ENCODE measurements around the gene ITIH5. TPM values are rescaled to one million over a fixed set of nuclear protein-coding genes. Genes with fewer than 3 reads are reported as not detected.

Gene ITIH5
- total and polyA plus RNA-seq, 2 of the 13 experiments (the other 11 are each of a cell fraction or from before 2014, with no cell fraction given): 4.7 to 8.9 TPM

- FAIRE-seq: no peak
- in situ Hi-C loops (cut with HindIII; ENCODE audit: extremely low pct_ligation_motif_present, low pct_unique_long_range_greater_than_20kb): no loop called here
- ChIA-PET POLR2A (no interaction called here), CTCF (ENCODE audit: low intra/inter-chr PET ratio, low total read pairs) (no interaction called here)
- Histone ChIP-seq H3K9me3 (ENCODE audit: low read length) (no peaks in the 10 kb centered on the region), H3K9ac (ENCODE audit: insufficient read depth, low read depth, low read length) (no peak overlapping the region), H3K4me3 (replicated peaks in 1 of 3; ENCODE audit: insufficient read depth in 1 of 3, low read depth in 2 of 3, low read length in 3 of 3) (no peak overlapping the region), H3K4me2 (ENCODE audit: low read depth, low read length) (no peak overlapping the region), H4K20me1 (ENCODE audit: insufficient read depth, low read length) (no peaks in the 10 kb centered on the region), H3K27me3 (ENCODE audit: control insufficient read depth in 1 of 2, insufficient read depth in 2 of 2, low read length in 2 of 2) (no peaks in the 10 kb centered on the region; a peak in 1 of 5 replicates), H3K79me2 (ENCODE audit: insufficient read depth, low read length) (no peaks in the 10 kb centered on the region), H3K36me3 (replicated peaks in 1 of 2; ENCODE audit: control insufficient read depth in 1 of 2, insufficient read depth in 2 of 2, low read length in 2 of 2) (no peaks in the 10 kb centered on the region), H3K4me1 (ENCODE audit: insufficient read depth, low read length) (peaks cover 9% of the 10 kb centered on the region; the same call in 1 of the 2 replicates), H2AFZ (ENCODE audit: low read length) (no peak overlapping the region), H3K27ac (ENCODE audit: extremely low read length, insufficient read depth, low read length) (no peak overlapping the region)
- no peak for ATAC-seq
- TF ChIP-seq ZSCAN31 (CRISPR knock-in tag; IDR thresholded peaks at IDR 0.05; ENCODE audit: low read depth): no peak
- peak; percentile 26; the same call in 1 of the 2 replicates for TF ChIP-seq ZNF629 (CRISPR knock-in tag; conservative IDR thresholded peaks at IDR 0.05)
- 85% methylated on average over 7 of the region's 7 CpGs for WGBS (ENCODE audit: low lambda C conversion rate)
- DNase-seq (ENCODE audit: low spot score): no peak
- intact Hi-C loops (cut with micrococcal nuclease; ENCODE audit: unreplicated experiment): no loop called here
- no TSS peak for BruUV-seq (replicated peaks)
These were observed 55.9 kb downstream of the ITIH5 start for GRCh38 chr10:7610651-7611389.

DNA sequence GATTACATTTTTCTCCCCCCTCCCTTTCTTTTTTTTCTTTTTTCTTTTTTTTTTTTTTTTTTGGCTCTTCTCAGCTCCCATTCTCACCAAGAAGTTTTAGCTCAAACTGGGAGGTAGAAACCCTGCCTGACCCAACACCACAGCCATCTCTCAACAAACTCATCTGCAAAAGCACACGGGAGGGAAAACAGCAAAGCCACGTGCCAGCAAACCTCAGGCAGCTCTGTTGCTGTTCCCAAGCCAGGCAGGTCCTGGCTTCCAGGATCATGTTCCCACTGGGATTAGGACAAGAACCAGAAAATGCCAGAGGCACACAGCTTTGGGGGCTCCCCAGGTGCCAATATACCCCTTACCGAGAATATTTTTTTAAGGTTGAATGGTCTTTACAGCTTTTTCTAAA is 56.7 kb downstream of the ITIH5 start:
- BruUV-seq (replicated peaks): no TSS peak
- Histone ChIP-seq H3K4me2 (ENCODE audit: low read depth, low read length) (no peak overlapping the region), H3K4me3 (replicated peaks in 1 of 3; ENCODE audit: insufficient read depth in 1 of 3, low read depth in 2 of 3, low read length in 3 of 3) (no peak overlapping the region), H3K9me3 (ENCODE audit: low read length) (no peaks in the 10 kb centered on the region), H3K27ac (ENCODE audit: extremely low read length, insufficient read depth, low read length) (no peak overlapping the region), H3K27me3 (ENCODE audit: control insufficient read depth in 1 of 2, insufficient read depth in 2 of 2, low read length in 2 of 2) (no peaks in the 10 kb centered on the region; a peak in 1 of 5 replicates), H3K36me3 (replicated peaks in 1 of 2; ENCODE audit: control insufficient read depth in 1 of 2, insufficient read depth in 2 of 2, low read length in 2 of 2) (no peaks in the 10 kb centered on the region), H3K9ac (ENCODE audit: insufficient read depth, low read depth, low read length) (no peak overlapping the region), H4K20me1 (ENCODE audit: insufficient read depth, low read length) (no peaks in the 10 kb centered on the region), H3K79me2 (ENCODE audit: insufficient read depth, low read length) (no peaks in the 10 kb centered on the region), H2AFZ (ENCODE audit: low read length) (no peak overlapping the region), H3K4me1 (ENCODE audit: insufficient read depth, low read length) (peaks cover 9% of the 10 kb centered on the region; the same call in 1 of the 2 replicates)
- CTCF ChIA-PET (ENCODE audit: low intra/inter-chr PET ratio, low total read pairs): no interaction called here
- DNase-seq (ENCODE audit: low spot score) (no peak), ATAC-seq (no peak), FAIRE-seq (no peak)
- POLR2A ChIA-PET: no interaction called here
- intact Hi-C loops (cut with micrococcal nuclease; ENCODE audit: unreplicated experiment) (no loop called here), in situ Hi-C loops (cut with HindIII; ENCODE audit: extremely low pct_ligation_motif_present, low pct_unique_long_range_greater_than_20kb) (no loop called here)
- 77% methylated on average over 3 of the region's 3 CpGs for WGBS (ENCODE audit: low lambda C conversion rate)
- TF ChIP-seq, protein P1, sequence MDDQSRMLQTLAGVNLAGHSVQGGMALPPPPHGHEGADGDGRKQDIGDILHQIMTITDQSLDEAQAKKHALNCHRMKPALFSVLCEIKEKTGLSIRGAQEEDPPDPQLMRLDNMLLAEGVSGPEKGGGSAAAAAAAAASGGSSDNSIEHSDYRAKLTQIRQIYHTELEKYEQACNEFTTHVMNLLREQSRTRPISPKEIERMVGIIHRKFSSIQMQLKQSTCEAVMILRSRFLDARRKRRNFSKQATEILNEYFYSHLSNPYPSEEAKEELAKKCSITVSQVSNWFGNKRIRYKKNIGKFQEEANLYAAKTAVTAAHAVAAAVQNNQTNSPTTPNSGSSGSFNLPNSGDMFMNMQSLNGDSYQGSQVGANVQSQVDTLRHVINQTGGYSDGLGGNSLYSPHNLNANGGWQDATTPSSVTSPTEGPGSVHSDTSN (CRISPR knock-in tag; IDR thresholded peaks at IDR 0.05; ENCODE audit: borderline replicate concordance): no peak
- TF ChIP-seq DNMT1 (CRISPR knock-in tag; IDR thresholded peaks at IDR 0.05) (no peak), ZNF557 (CRISPR knock-in tag; IDR thresholded peaks at IDR 0.05) (no peak), FOXK2 (IDR thresholded peaks at IDR 0.05) (no peak)
